NCI-H69 (cell line): ENCODE measurements around the gene ANKRD44.
A peak's percentile ranks its signal among the peaks of the same experiment; 100 is the strongest.

Experiments
- DNase-seq: peaks from one replicate; lab custom pipeline; 2025; lab: John Stamatoyannopoulos, UW

ANKRD44 gene

DNA sequence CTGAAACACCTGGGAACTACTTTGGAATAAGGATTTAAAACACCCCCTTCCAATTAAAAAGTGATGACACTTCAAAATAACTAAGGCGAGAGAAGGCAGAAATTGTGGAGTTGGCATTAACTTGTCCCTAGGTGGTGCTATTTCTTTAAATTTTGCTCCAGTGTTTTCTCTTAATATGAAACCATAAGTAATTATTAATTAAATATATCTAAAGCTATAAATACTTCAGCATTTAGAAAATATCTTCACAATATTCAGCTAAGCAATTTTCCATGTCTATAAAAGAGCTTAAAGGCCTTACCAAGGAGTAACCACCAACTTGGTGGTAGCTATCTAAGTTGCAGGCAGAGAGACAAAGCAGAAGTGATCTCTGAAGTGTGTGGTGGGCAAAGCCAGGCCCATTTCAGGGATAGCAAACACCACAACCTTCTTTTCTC, 197.3 kb downstream of the ANKRD44 start:
- peak; percentile 40 for DNase-seq

DNA sequence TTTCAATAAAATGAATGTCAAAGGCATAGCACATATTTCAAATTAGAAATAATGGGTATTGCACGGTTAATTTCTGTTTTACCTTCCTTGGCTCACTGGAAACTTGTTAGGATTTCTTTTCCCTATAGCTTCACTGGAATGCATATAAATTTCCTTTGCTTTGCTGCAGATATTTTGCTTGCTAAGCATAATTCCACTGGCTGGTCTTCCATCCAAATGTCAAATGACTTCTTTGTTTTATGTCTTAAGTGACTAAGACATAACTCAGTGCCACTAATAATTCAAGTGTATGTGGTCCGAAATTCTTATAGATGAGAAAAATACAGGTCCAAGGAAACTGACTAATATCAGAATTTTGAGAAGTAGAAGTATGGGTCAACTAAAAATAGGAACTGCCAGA, 201.3 kb downstream of the ANKRD44 start:
- DNase-seq, result no peak

DNA sequence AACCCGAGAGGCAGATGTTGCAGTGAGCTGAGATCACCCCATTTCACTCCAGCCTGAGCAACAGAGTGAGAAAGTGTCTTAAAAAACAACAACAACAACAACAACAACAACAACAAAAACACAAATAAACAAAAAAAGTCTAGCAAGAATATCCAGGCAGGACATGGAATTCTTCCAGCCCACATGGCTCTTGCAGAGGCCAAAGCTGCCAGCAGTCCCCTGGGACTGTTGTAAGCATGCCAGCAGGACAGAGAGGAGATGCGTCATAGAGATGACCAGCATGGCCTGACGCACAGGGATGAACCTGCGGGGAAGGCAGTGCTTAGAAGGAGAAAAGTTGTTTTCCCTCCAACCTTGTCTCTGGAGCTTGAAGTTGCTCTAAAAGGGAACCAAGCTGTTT, 201.8 kb downstream of the ANKRD44 start:
- no peak for DNase-seq

DNA sequence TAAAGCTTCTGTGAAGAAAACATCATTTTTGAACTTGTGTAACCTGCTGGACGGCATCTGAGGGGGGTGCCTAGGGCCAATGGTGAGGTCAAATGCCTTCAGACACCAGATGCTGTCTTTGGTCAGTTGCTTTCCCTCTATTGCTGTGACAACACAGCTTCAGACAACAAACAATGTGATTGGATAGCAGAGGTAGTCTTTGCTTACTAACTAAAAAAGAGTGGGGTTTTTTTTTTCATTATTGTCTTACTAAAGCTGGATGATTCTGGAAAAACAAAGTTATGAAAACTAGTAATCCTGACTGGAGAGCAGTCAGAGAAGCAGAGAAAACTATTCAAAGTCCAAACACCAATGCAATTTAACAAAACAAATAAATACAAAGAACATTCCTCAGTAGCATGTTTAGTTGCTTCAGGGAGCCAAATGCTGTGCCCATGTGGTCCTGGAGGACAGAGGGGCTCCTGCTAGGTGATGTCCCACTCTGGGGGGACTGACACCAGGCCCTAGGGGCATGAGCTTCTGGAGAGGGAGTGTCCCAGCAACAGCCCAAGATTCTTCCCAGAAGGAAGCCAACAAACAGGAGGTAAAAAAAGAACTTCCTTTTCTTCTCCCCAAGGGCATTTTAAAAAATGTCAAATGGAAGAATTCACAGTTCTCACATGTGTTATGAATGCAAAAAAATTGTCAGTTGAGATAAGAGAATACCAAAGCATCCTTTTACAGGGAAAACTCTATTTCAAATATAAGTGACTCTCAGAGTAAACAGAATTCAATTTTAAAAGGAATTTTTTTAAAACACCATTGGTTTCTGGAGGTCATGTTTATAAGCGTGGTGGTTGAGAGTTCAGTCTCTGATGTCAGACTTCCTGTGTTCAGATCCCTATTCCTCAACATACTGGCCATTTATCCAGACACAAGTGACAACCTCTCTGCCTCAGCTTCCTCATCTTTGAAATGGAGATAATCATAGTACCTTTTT, 203.0 kb downstream of the ANKRD44 start:
- no peak for DNase-seq

DNA sequence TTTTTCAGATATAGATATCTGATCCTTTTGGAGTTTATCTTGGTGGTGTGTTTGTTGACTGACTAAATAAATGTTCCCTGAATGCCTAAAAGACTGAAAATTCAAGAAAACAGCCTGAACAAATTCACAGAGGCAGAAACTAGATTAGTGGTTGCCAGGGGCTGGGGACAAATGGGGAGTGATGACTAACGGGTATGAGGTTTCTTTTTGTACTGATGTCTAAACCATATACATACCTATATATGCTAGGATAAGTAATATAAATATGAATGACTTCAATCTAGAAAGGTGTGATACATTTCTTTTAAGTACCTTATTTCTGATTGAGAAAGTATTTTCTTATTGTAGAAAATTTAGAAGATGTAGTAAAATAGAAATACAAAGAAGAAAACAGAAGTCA, 207.2 kb downstream of the ANKRD44 start:
- no peak for DNase-seq

DNA sequence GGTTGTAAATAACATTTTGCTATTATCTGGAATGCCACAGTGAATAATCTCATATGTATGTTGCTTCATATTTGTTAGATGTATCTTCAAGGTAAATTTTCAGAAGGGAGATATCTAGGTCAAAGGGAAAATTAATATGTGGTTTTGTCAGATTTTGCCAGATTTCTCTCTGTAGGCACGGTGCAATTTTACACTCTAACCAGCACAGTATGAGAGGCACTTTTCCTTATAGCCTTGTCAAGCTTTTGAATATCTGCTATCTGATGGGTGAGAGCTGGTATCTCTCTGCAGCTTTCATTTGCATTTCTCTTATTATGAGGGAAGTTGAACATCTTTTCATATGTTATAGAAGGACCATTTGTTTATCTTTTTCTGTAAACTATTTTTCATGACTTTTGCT, 208.3 kb downstream of the ANKRD44 start:
- no peak for DNase-seq

DNA sequence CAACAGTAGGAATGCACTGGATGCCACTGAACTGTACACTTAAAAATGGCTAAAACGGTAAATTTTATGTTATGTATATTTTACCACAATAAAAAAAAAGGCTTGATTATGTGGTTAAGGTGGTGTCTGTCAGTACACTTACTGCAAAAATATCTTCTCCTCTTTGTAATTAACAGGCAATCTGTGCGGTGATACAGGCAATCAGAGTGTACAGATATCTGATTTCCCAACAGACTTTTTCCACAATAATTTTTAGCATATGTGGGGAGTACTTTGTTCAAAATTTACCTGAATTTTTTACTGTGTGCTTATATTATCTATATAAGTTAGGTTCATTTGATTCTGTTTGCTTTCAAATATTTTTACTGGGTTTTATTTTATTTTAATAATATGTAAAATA, 209.1 kb downstream of the ANKRD44 start:
- DNase-seq, result no peak

DNA sequence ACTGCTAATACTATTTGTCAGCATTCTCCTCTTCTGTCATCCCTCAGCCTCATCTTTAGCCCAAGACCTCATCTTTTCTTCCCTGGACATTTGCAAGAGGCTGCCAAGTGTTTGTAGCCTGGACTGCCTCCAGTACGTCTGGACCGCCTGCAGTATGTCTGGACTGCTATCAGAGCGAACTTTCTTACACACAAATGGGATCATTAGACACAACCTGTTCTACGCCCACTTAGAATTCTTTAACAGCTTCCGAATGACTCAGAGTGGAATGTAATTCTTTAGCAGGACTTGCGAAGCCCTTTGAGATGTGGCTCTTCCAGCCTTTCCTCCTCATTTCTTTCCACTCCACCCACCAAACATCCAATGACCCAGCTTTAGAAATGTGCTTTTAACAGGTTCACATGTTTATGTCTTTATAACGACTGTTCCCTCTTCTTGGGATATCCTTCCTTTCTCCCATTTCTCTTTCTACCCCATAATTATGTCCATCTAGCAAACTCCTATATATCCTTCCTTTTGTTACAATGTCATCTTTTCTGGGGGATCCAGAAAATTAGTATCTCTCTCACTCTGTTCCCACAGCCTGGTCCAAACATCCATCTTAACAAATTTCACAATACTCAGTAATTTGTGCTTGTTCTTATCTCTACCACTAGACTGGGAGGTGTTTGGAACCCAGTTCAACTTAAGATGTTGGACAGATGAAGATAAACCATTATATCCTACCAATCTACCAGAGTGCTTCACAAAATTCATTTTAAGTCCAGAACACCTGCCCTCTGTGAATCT, 212.8 kb downstream of the ANKRD44 start:
- DNase-seq, result no peak

DNA sequence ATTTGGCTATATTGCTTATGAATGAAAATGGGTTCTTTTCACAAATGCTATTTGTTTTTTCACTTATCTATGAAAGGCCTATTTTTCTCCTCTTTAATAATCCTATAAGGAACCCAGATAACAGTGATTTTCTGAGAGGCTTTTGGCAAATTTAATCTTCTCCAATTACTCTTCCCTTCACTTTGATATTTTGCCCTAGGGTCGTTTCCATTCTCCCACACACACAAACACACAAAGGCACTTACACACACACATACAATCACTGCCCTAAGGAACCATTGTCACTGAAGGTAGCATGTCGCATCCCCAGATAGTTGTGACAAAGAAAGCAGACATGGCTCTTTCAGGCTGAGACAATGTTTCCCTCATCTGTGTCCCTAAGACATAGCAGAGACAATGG, 213.9 kb downstream of the ANKRD44 start:
- DNase-seq, result no peak

DNA sequence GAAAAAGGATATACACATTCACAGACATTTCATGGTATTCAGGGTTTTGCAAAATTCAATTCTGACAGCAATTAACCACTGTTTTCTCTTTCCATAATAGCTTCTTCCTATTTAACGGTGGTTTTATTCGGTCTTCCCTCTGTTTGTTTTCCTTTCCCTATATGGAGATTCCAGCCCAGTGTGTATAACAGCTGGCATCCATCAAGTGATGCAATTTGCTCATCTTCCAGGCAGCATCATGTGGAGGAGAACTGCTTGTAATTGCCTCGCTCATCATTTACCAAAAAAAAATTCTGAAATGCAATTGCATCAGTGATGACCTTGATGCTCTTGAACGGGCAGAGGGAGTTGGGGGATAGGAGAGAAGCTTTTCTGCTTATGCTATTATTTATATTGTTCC, 218.1 kb downstream of the ANKRD44 start:
- peak; percentile 75 for DNase-seq

DNA sequence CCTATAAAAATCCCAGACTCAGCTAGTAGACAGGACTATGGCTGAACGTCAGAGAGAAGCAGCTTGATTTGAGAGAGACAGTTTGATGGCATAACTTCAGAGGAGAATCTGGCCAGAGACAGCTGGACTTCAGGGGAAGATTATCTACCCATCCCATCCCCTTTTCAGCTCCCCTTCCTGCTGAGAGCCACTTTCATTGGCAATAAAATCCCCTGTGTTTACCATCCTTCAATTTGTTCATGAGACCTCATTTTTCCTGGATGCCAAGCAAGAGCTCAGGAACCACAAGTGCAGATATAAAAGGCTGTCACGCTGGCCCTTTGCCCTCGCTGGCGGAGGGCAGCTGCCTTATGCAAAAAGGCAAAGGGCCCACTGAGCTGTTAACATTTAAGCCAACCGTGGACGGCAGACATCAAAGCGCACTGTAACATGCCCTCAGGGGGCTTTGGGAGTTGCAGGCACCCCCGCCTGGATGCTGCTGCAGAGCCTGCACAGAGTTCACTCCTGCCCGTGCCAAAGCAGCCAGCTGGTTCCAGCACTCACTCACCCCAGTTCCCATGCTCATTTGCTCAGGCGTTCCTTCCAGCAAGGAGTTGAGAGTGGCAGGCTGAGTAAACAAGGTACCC, 219.7 kb downstream of the ANKRD44 start:
- no peak for DNase-seq

DNA sequence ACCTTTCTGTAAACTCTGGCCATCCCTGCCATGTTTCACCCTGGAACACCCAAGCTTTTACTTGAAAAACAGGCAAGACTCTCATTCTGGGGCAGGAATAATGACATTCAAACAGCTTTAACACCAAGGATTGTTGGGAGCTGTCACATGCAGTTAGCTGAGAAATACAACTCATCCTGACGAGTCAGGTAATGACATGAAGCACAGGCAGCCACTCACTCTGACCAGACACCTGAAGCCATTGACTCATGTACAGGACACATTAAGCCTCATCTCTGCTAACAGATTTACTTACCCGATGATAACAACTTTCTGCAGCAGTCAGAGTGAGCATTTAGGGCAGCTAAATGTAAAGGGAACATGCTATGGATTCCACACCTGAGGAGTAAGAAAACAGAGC, 220.9 kb downstream of the ANKRD44 start:
- DNase-seq, result no peak

DNA sequence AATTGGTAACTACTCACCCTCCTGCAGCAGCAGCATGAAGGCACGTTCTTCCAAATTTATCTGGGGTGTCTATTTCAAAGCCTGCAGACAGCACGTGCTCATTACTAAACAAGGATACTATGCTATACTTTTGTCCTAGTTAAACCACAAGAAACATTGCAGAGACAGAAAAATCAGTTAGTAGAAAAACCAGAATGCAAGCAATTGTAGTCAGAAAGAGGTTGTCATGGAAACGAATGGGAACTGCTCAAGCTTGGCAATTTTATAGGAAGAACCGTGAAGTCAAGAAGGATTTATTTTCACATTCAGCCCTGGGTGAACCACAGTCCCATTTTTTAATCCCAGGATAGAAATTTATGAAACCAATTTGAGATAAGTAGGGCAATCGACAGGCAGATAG, 221.9 kb downstream of the ANKRD44 start:
- DNase-seq, result no peak

DNA sequence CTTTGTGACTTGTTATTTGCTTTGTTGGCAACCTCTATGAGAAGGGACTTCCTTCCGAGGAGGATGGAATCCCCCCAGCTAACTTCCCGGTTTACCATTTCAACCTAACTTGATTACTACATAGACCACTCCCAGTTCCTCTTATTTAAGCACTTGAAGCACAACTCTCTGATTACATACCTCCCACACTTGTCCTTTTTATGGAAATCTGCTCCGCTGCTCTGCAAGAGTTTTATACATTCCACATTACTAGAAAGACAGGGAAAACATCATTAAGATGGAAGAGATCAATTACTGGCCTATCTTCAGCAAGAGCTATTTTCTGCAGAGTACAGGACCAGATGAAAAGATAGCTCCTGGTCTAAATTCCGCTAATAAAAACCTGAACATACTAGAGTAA, 224.1 kb downstream of the ANKRD44 start:
- DNase-seq, result peak; percentile 6

DNA sequence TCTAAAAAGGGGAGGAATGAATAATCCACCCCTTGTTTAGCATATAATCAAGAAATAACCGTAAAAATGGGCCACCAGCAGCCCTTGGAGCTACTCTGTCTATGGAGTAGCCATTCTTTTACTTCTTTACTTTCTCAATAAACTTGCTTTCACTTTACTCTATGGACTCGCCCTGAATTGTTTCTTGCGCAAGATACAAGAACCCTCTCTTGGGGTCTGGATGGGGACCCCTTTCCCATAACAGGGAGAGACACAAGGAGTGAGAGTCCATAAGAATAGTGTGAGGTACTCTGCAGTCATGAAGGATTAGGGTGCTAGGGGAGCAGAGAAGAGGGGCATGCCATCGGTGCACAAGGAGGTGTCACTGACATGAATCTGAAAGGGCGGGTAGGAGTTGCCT, 224.9 kb downstream of the ANKRD44 start:
- DNase-seq, result no peak

DNA sequence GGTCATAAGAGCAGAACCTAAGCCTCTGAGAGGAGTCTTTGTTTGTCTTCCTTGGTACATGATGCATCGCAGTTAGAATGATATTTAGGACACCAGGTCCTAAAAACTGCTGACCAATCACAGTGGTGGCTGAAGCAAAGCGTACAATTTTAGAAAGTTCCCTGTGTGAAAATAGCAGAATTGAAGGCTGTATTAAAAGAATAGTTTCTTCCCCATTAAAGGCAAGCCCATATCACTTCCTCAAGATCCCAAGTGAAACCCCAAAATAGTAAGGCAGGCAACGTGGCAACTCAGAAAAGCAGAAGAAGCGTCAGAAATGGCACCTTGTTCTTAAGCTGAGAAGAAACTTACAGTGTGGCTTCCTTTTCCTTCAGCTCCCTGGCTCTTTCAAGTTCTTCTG, 229.3 kb downstream of the ANKRD44 start:
- DNase-seq, result no peak

DNA sequence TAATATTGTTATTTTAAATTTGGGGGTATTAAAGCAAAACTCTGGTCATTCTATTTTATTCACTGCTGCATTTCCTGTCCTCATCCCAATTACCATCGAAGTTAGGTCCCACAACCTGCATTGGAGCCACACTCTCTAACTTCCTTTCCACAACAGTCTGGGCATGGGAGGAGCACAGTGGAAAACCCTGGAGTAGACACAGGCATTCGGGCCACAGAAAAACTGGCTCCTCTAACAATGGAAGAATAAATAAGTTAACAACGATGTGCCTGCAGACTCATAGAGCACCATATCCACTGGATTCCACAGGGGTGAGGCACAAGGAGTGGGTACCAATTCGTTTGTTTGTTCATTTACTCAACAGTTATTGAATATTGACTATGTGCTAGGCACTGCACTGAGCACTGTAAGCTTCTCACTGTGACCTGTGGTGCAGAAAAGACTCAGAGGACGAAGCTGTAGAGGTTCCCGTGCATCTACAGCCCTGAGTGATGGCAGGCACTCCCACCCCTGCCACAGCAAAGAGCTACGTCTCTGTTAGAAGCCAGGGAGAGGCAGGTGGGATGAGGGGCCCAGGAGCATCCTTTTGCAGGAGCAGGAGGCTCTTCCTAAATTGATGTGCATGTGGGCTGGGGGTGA, 229.9 kb downstream of the ANKRD44 start:
- peak; percentile 65 for DNase-seq

DNA sequence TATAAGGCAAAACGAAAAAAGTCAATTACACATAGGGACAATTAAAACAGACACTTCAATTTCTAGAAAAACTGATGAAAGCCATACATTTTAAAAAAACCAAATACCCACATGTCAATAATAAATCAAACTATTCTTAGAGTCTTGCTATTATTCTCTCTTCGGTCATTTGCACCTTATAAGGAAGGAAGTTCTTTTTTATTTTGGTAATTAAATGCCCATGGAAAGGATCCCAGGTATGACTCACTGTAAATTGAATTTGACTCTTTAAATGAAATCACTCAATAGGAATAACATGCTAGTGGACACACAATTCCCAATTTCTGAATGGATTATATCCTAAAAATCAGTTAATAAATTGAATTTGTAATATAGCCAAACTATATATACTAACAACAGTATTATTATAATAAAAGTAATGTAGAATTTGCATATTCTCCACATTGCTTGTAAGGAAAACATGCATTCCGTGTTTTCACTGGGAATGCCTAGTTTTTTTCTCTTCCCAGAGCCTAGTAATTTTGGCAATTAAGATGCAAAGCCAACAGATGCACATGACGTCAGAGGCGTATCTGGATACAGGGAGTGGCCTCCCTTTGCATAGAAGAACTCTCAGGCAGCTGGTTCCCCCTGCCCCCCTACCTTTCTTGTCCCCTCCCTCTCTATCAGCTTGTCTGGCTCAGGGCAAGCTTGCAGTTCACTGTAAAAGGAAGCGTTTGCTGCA, 230.6 kb downstream of the ANKRD44 start:
- DNase-seq, result peak; percentile 93

DNA sequence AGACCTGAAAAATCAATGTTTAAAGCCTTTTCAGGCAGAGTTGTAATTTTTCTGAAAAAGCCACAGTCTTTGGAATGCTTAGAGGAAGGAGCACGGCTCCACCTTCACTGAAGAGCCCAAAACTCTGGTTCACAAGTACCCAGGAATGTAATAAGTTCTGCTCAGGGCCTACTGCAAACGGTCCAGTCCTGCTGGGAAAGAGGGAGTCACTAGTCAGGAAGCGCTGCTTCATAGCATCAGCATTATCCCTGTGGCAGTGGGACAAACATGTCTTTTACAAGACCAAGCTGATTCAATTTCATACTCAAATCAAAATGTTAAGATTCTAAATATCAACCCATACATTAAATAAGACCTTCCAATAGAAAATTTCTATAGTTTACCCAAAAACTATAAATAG, 231.2 kb downstream of the ANKRD44 start:
- peak; percentile 39 for DNase-seq

DNA sequence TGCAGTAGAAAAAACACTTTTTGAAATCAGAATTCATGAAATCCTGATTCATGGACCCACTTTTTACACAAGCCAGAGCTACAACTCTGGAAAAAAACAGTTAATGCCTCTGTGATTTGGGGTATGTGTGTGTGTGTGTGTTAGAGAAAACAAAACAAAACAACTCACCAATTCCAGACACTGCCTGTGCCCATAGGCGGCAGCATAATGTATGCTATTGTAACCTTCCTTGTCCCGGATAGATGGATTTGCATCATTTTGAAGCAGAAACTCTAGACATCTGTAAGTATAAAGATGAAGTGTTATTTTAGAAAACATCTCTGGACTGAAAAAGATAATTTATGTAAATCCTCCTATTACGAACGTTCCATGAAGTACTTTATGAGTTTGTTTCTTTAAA, 232.0 kb downstream of the ANKRD44 start:
- no peak for DNase-seq

DNA sequence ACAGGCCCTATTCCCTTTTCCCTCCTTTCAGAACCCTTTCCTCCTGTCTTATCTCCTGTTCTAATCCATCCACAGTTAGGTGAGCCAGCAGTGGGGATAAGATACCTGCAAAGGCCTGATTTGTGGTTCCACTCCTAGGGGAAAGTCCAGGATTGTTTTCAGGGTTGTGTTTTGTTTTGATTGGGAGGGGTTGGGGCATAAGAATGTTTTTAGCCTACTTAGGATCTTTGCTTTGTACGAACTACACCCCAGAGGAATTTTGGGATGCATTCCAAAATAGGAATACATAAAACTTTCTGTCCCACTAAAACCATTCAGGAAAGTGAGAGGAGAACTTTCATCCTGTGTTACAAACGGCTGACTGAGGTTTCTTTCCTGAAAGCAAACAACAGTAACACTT, 233.2 kb downstream of the ANKRD44 start:
- DNase-seq, result no peak
